H9 (cell line): ENCODE measurements around the gene OXA1L. TPM values are rescaled to one million over a fixed set of nuclear protein-coding genes. Genes with fewer than 3 reads are reported as not detected.

Experiments used
- DNase-seq: peaks from one replicate; pipeline ENCODE4 v3.0.0-alpha.2; 2017
- H2AFZ ChIP-seq: one replicate; pipeline ENCODE4 v1.6.1; 2013; ENCODE audit warnings: mild to moderate bottlenecking, low read length, control low read depth, moderate library complexity
- H2AK5ac ChIP-seq: 2 replicates; pipeline ENCODE4 v1.6.1; 2013; ENCODE audit warnings: low read length, control low read depth, mixed read lengths; ENCODE audit not compliant: insufficient read length
- H2BK120ac ChIP-seq: one replicate; pipeline ENCODE4 v1.6.1; 2013; ENCODE audit warnings: low read depth, mild to moderate bottlenecking, low read length, control low read depth, inconsistent platforms; ENCODE audit not compliant: poor library complexity, severe bottlenecking
- H2BK12ac ChIP-seq: 2 replicates; pipeline ENCODE4 v1.6.1; 2013; ENCODE audit warnings: low read length, control low read depth, mixed read lengths, low read depth; ENCODE audit not compliant: insufficient read length
- H2BK15ac ChIP-seq: 2 replicates; pipeline ENCODE4 v1.6.1; 2013; ENCODE audit warnings: low read depth, low read length, control low read depth
- H2BK20ac ChIP-seq: one replicate; pipeline ENCODE4 v1.6.1; 2013; ENCODE audit warnings: low read depth, mild to moderate bottlenecking, low read length, control low read depth, inconsistent platforms; ENCODE audit not compliant: poor library complexity, severe bottlenecking
- H2BK5ac ChIP-seq: 2 replicates; pipeline ENCODE4 v1.6.1; 2013; ENCODE audit warnings: low read length, control low read depth, mixed read lengths; ENCODE audit not compliant: insufficient read length
- H3K14ac ChIP-seq: 2 replicates; pipeline ENCODE4 v1.6.1; 2013; ENCODE audit warnings: low read length, control low read depth; ENCODE audit not compliant: insufficient read depth
- H3K18ac ChIP-seq: 2 replicates; pipeline ENCODE4 v1.6.1; 2013; ENCODE audit warnings: low read depth, mild to moderate bottlenecking, mixed read lengths, low read length, control low read depth; ENCODE audit not compliant: insufficient read length
- H3K23ac ChIP-seq: 2 replicates; pipeline ENCODE4 v1.6.1; 2013; ENCODE audit warnings: low read length, control low read depth, mixed read lengths, low read depth; ENCODE audit not compliant: insufficient read length
- H3K23me2 ChIP-seq: 2 replicates; pipeline ENCODE4 v1.6.1; 2013; ENCODE audit warnings: low read depth, mild to moderate bottlenecking, mixed read lengths, low read length, control low read depth; ENCODE audit not compliant: insufficient read length, poor library complexity, severe bottlenecking
- H3K27ac ChIP-seq: 2 replicates; pipeline ENCODE4 v1.5.1; 2013; ENCODE audit warnings: low read length, control low read depth, mixed read lengths, low read depth; ENCODE audit not compliant: insufficient read length
- H3K27me3 ChIP-seq: 2 replicates; pipeline ENCODE4 v1.6.1; 2013; ENCODE audit warnings: low read length, control low read depth, inconsistent platforms; ENCODE audit not compliant: insufficient read depth
- H3K4ac ChIP-seq: 2 replicates; pipeline ENCODE4 v1.6.1; 2013; ENCODE audit warnings: low read depth, mild to moderate bottlenecking, control low read depth, inconsistent platforms, low read length, moderate library complexity
- H3K4me1 ChIP-seq: 2 replicates; pipeline ENCODE4 v1.6.1; 2013; ENCODE audit warnings: low read length, control low read depth, inconsistent platforms; ENCODE audit not compliant: insufficient read depth
- H3K4me2 ChIP-seq: 2 replicates; pipeline ENCODE4 v1.6.1; 2013; ENCODE audit warnings: low read length, control low read depth, mixed read lengths; ENCODE audit not compliant: insufficient read length, insufficient read depth
- H3K56ac ChIP-seq: 2 replicates; pipeline ENCODE4 v1.6.1; 2013; ENCODE audit warnings: low read depth, mild to moderate bottlenecking, mixed read lengths, low read length, control low read depth; ENCODE audit not compliant: insufficient read length
- H3K79me1 ChIP-seq: 2 replicates; pipeline ENCODE4 v1.6.1; 2013; ENCODE audit warnings: low read depth, mild to moderate bottlenecking, moderate library complexity, low read length, control low read depth, inconsistent platforms; ENCODE audit not compliant: insufficient read depth, poor library complexity, severe bottlenecking
- H3K79me2 ChIP-seq: 2 replicates; pipeline ENCODE4 v1.6.1; 2013; ENCODE audit warnings: low read length, control low read depth, inconsistent platforms; ENCODE audit not compliant: insufficient read depth
- H3K9ac ChIP-seq: 2 replicates; pipeline ENCODE4 v1.6.1; 2013; ENCODE audit warnings: low read length, control low read depth, mixed read lengths; ENCODE audit not compliant: insufficient read length; ENCODE audit errors: extremely low read depth
- H3K9me3 ChIP-seq: one replicate; pipeline ENCODE4 v1.6.1; 2013; ENCODE audit warnings: low read depth, low read length, inconsistent platforms; ENCODE audit not compliant: control insufficient read depth
- H3T11ph ChIP-seq: one replicate; pipeline ENCODE4 v1.6.1; 2013; ENCODE audit warnings: mild to moderate bottlenecking, low read length, control low read depth, inconsistent platforms
- H4K20me1 ChIP-seq: one replicate; pipeline ENCODE4 v1.6.1; 2013; ENCODE audit not compliant: control insufficient read depth, insufficient read length, insufficient read depth
- H4K5ac ChIP-seq: 2 replicates; pipeline ENCODE4 v1.6.1; 2013; ENCODE audit warnings: low read depth, mild to moderate bottlenecking, mixed read lengths, low read length, control low read depth; ENCODE audit not compliant: insufficient read length
- H4K8ac ChIP-seq: replicated peaks from 2 replicates; pipeline ENCODE4 v1.6.1; 2013; ENCODE audit warnings: low read length, control low read depth, mixed read lengths, low read depth; ENCODE audit not compliant: insufficient read length
- H4K91ac ChIP-seq: 2 replicates; pipeline ENCODE4 v1.6.1; 2013; ENCODE audit warnings: low read depth, mild to moderate bottlenecking, moderate library complexity, mixed read lengths, low read length, control low read depth; ENCODE audit not compliant: insufficient read length
- H3K27ac Mint-ChIP-seq, 3 experiments: 2 replicates in 2 of 3; 3 replicates in 1 of 3; pipeline ENCODE4 v1.8.0; 2020 to 2021; ENCODE audit warnings: mixed read lengths in 3 of 3, mild to moderate bottlenecking in 1 of 3, moderate library complexity in 1 of 3
- H3K27me3 Mint-ChIP-seq: 2 replicates; pipeline ENCODE4 v1.8.0; 2021; ENCODE audit warnings: low read depth, mild to moderate bottlenecking, moderate library complexity, mixed read lengths
- H3K36me3 Mint-ChIP-seq, 3 experiments: 2 replicates in 2 of 3; 3 replicates in 1 of 3; pipeline ENCODE4 v1.8.0; 2020 to 2021; ENCODE audit warnings: low read depth in 3 of 3, mixed read lengths in 3 of 3; ENCODE audit not compliant: insufficient read depth in 1 of 3
- H3K4me1 Mint-ChIP-seq, 2 experiments: 2 replicates each; pipeline ENCODE4 v1.8.0; 2020; ENCODE audit warnings: mixed read lengths in 2 of 2
- H3K4me3 Mint-ChIP-seq, 2 experiments: 2 replicates in 1 of 2; 3 replicates in 1 of 2; pipeline ENCODE4 v1.8.0; 2020 to 2021; ENCODE audit warnings: mild to moderate bottlenecking in 2 of 2, mixed read lengths in 2 of 2, moderate library complexity in 1 of 2
- H3K9me3 Mint-ChIP-seq, 2 experiments: 2 replicates in 1 of 2; 3 replicates in 1 of 2; pipeline ENCODE4 v1.8.0; 2020; ENCODE audit warnings: mild to moderate bottlenecking in 2 of 2, mixed read lengths in 2 of 2, moderate library complexity in 1 of 2
- WGBS: extraction: QIAGEN DNeasy Blood & Tissue Kit; methylation state at CpG from one replicate; pipeline ENCODE4 v1.1.7; 2013; ENCODE audit warnings: missing lambda C conversion rate, low lambda C conversion rate, mixed read lengths; ENCODE audit not compliant: insufficient read length; ENCODE audit errors: extremely low coverage; 5-methylcytosine and 5-hydroxymethylcytosine counted together
- total RNA-seq: library from RNA; stranded (reverse); gene quantifications from 2 replicates; pipeline ENCODE4 v1.2.1, GENCODE V29; 2021
- TF ChIP-seq, protein P1 (sequence below): fragments of 200-600 bp; sonication (generic); conservative IDR thresholded peaks from 3 replicates; pipeline ENCODE4 v1.8.0; 2021; ENCODE audit warnings: antibody characterized with exemption, mild to moderate bottlenecking

The OXA1L gene
- total RNA-seq, 1 experiment from 2014 or later = 128 TPM

DNA sequence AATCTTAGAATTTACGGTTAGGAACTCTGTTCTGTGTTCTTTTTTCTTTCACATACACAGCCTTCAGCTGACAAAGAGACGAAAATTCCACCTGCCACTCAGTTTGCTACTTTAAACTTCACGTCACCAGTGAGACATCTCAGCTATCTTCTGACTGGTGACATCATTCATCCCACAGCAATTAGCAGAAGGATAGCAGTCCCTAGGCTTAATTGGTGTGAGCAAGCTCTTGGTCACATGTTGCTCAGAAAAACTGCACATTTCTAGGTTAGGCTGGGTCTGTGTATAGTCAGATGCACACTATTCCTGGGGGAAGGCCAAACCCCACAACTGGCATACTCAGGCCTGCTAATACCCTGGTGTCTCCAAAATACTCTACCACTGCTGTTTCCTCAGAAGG lies 24.8 kb downstream of the OXA1L start:
- Histone ChIP-seq H3K14ac (no peak overlapping the region), H2BK120ac (no peak overlapping the region), H3K9me3 (no peaks in the 10 kb centered on the region), H3K23ac (no peak overlapping the region), H2AK5ac (no peak overlapping the region), H3K27ac (no peak overlapping the region), H3K9ac (no peak overlapping the region), H3K79me2 (no peaks in the 10 kb centered on the region; the same call in 1 of the 2 replicates), H3K4me1 (0 out of 2 replicates have a peak, but pooled peaks cover under 1% of the 10 kb centered on the region), H4K5ac (no peak overlapping the region), H3K4me2 (no peak overlapping the region), H4K91ac (no peak overlapping the region), H2BK12ac (no peak overlapping the region), H3K27me3 (no peaks in the 10 kb centered on the region), H3K4ac (no peak overlapping the region), H3K23me2 (no peaks in the 10 kb centered on the region), H3T11ph (no peak overlapping the region), H2BK5ac (no peak overlapping the region), H4K8ac (no peak overlapping the region), H2BK15ac (no peak overlapping the region), H2BK20ac (no peak overlapping the region), H3K18ac (no peak overlapping the region), H3K79me1 (no peaks in the 10 kb centered on the region), H2AFZ (no peak overlapping the region), H3K56ac (no peak overlapping the region), H4K20me1 (no peaks in the 10 kb centered on the region)
- DNase-seq = no peak
- no CpG with 5 or more reads among the region's 3 CpGs for WGBS
- Mint-ChIP-seq H3K36me3 (peaks cover 0 to 4% (median 2%) of the 10 kb centered on the region in 3 experiments; a peak in 3 of 7 replicates), H3K4me3 (no peak overlapping the region), H3K27me3 (peaks cover 2% of the 10 kb centered on the region), H3K27ac (no peak overlapping the region), H3K9me3 (peaks cover 2 to 3% of the 10 kb centered on the region in 2 experiments; a peak in 3 of 5 replicates), H3K4me1 (peaks cover 3% of the 10 kb centered on the region in 2 experiments)
- TF ChIP-seq, protein P1, sequence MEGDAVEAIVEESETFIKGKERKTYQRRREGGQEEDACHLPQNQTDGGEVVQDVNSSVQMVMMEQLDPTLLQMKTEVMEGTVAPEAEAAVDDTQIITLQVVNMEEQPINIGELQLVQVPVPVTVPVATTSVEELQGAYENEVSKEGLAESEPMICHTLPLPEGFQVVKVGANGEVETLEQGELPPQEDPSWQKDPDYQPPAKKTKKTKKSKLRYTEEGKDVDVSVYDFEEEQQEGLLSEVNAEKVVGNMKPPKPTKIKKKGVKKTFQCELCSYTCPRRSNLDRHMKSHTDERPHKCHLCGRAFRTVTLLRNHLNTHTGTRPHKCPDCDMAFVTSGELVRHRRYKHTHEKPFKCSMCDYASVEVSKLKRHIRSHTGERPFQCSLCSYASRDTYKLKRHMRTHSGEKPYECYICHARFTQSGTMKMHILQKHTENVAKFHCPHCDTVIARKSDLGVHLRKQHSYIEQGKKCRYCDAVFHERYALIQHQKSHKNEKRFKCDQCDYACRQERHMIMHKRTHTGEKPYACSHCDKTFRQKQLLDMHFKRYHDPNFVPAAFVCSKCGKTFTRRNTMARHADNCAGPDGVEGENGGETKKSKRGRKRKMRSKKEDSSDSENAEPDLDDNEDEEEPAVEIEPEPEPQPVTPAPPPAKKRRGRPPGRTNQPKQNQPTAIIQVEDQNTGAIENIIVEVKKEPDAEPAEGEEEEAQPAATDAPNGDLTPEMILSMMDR = no peak
